Fibroblast of mammary gland (primary cell): ENCODE data around the gene STX8.
A peak's percentile ranks its signal among the peaks of the same experiment; 100 is the strongest.

ENCODE experiments used
- DNase-seq: peaks from one replicate; pipeline ENCODE4 v3.0.0-alpha.2; 2010; ENCODE audit warnings: low read depth
- H3K4me3 ChIP-seq: 2 replicates; pipeline ENCODE4 v1.5.1; 2011; ENCODE audit warnings: low read depth, mild to moderate bottlenecking, low read length, moderate library complexity; ENCODE audit not compliant: control insufficient read depth
- TF ChIP-seq, protein P1 (sequence below): conservative IDR thresholded peaks from 2 replicates; pipeline ENCODE4 v1.5.1; 2011; ENCODE audit warnings: low read depth, low read length, inconsistent platforms; ENCODE audit not compliant: control insufficient read depth, insufficient read depth

Gene STX8

GRCh38 chr17:9242983-9243382 is 332.6 kb downstream of the STX8 start:
- TF ChIP-seq, protein P1, sequence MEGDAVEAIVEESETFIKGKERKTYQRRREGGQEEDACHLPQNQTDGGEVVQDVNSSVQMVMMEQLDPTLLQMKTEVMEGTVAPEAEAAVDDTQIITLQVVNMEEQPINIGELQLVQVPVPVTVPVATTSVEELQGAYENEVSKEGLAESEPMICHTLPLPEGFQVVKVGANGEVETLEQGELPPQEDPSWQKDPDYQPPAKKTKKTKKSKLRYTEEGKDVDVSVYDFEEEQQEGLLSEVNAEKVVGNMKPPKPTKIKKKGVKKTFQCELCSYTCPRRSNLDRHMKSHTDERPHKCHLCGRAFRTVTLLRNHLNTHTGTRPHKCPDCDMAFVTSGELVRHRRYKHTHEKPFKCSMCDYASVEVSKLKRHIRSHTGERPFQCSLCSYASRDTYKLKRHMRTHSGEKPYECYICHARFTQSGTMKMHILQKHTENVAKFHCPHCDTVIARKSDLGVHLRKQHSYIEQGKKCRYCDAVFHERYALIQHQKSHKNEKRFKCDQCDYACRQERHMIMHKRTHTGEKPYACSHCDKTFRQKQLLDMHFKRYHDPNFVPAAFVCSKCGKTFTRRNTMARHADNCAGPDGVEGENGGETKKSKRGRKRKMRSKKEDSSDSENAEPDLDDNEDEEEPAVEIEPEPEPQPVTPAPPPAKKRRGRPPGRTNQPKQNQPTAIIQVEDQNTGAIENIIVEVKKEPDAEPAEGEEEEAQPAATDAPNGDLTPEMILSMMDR: no peak
- DNase-seq: no peak
- no peak overlapping the region for H3K4me3 ChIP-seq

GRCh38 chr17:9242497-9242881 is 333.1 kb downstream of the STX8 start:
- TF ChIP-seq, protein P1: no peak
- no peak for DNase-seq
- no peak overlapping the region for H3K4me3 ChIP-seq

- TF ChIP-seq, protein P1: no peak
- H3K4me3 ChIP-seq: no peak overlapping the region
- no peak for DNase-seq
Observed at GRCh38 chr17:9241774-9242496, 333.7 kb downstream of the STX8 start.

DNA sequence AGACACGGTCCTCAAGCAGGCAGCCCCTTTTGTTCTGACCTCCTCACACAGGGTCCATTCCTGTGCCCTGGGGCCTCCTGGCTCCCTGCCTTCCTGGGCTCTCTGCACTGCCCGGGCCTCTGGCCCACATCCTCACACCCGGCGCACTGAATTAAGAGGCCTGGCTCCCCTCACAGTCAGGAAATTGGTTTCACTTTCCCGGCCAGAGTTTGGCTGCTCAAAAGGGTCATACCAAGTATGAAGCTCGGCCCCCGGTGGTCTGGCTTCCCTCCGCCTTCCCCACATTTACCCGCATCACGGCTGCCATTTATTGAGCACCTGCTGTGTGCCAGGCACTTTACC is 334.3 kb downstream of the STX8 start:
- TF ChIP-seq, protein P1: no peak
- no peak overlapping the region for H3K4me3 ChIP-seq
- no peak for DNase-seq

DNA sequence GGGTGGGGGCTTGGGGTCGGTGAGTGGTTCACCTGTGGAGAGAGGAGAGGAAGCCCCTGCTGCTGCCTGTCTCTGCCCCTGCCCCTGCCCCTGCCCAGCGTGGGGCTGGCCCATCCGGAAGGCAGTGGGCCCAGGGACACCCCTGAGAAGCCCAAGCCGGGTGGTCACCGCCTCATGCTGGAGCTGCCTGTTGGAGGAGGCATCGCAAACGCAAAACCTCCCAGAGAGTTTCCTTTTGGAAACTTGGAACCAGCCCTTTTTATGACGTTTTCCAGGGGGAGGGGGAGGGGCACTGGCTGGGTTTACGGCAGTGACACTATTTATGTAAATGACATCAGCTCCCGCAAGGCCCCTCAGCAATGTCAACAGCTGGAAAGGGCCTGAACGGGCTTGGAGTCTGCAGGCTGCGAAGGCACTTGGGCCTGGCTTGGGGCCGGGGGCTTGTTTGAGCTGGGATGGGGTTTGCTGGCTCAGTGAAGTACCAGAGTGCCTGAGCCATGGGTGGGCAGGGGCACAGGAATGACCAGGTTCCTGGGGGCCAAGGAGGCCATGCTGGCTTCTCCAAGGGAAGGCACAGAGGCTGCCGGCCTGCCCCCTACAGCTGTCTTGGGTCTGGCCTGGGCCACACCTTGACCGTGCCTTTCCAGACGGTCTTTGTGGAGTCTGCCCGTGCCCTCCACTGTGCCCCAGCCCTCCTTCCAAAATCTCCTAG is 334.8 kb downstream of the STX8 start:
- peak; percentile 56 for DNase-seq
- TF ChIP-seq, protein P1: no peak
- no peak overlapping the region for H3K4me3 ChIP-seq

DNA sequence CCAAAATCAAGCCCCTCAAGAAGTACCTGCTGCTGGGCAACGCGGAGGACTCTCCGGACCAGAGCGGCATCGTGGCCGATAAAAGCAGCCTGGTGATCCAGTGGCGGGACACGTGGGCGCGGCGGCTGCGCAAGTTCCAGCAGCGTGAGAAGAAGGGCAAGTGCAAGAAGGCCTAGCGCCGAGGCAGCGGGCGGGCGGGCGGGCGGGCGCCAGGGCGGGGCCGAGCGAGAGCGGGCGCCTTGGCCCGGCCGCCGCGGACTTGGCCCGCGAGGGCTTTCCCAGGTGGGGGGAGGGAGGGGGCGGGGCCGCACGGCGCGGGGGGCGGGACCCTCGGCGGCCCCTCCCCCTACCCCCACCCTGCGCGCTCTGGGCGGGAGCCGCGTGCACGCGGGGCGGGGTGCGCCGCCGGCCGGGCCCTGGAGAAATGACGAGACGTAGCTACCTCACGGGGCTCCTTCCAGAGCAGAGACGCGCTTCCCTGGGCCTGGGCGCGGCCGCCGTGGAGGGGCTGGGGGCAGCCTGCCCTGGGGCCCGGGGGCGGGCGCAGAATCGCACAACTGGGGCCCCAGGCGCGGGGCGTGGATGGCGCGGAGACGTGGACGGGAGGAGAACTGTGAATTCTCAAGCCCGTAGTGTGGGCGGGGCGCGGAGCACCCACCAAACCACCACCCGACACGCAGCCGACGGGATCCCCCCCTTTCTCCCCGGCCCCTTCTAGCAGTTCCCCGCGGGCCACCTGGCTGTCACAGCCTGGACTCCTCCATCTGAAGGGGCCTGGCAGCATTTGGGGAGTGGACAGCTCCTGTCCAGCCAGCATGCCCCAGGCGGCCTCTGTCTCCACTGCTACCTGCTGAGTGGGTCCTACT is 335.6 kb downstream of the STX8 start:
- TF ChIP-seq, protein P1: no peak
- peak; percentile 56 for DNase-seq
- peak overlapping the region; percentile 19 for H3K4me3 ChIP-seq
